ENCODE results near the gene FAM124A.
"Not testable (repeated sequence)": the region's sequence is repeated elsewhere in the genome, so short reads cannot be mapped to it uniquely, and the experiment has no call there.

Gene FAM124A

DNA sequence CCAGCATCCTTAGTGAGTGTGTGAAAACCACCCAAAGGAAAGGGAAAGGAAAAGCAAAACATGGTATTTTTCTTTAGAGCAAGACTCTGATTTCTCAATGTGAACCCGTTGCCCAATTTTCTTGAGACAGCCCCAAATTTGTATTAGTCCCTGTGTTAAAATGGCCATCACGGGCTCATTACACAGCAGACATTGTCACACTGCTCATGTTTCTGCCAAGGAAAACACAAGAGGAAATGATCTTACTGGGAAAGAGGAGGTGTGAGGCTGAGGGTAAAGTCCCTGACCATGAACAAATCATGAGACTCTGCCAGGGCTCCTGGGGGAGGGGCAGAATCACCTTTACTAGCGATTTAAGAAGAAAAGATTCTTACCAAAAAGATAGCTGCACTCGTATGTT, 54.4 kb downstream of the FAM124A start:
- ChIA-PET POLR2A (no interaction called here), CTCF (interaction anchor here (0.7 to 1.5 kb wide), 2 partner anchors 9 to 151 kb away, joined by 4 to 5 read pairs; no protein-coding TSS in a partner anchor)
- DNase-seq (ENCODE audit: extremely low spot score) = no peak
- TF ChIP-seq, protein P1, sequence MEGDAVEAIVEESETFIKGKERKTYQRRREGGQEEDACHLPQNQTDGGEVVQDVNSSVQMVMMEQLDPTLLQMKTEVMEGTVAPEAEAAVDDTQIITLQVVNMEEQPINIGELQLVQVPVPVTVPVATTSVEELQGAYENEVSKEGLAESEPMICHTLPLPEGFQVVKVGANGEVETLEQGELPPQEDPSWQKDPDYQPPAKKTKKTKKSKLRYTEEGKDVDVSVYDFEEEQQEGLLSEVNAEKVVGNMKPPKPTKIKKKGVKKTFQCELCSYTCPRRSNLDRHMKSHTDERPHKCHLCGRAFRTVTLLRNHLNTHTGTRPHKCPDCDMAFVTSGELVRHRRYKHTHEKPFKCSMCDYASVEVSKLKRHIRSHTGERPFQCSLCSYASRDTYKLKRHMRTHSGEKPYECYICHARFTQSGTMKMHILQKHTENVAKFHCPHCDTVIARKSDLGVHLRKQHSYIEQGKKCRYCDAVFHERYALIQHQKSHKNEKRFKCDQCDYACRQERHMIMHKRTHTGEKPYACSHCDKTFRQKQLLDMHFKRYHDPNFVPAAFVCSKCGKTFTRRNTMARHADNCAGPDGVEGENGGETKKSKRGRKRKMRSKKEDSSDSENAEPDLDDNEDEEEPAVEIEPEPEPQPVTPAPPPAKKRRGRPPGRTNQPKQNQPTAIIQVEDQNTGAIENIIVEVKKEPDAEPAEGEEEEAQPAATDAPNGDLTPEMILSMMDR (IDR thresholded peaks at IDR 0.05; ENCODE audit: control extremely low read depth, extremely low read depth, low read depth, missing control alignments) = no peak

DNA sequence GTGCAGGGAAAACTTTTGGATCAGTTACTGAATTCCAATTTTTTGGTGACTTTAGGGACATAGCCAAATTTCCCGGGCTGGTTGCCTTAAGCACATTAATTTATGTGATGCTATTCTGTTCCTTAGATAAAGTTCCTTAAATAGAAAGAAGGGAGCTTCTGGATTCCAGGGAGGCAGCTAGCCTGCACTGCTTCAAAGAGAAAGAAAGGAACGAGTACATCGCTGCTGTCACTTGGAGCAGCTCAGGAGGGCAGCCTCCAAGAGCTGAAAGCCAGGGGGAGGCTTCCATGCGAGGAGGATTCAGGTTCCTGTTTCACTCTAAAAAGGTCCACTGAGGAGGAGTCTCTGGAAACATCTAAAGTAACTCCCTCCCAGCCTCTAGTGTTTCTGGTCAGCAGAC, 55.7 kb downstream of the FAM124A start:
- ChIA-PET CTCF (interaction anchor here (1.0 to 1.5 kb wide), 3 partner anchors 9 to 153 kb away, joined by 3 to 10 read pairs (median 5); no protein-coding TSS in a partner anchor), POLR2A (no interaction called here)
- TF ChIP-seq, protein P1 (IDR thresholded peaks at IDR 0.05; ENCODE audit: control extremely low read depth, extremely low read depth, low read depth, missing control alignments) = no peak
- DNase-seq (ENCODE audit: extremely low spot score) = no peak

DNA sequence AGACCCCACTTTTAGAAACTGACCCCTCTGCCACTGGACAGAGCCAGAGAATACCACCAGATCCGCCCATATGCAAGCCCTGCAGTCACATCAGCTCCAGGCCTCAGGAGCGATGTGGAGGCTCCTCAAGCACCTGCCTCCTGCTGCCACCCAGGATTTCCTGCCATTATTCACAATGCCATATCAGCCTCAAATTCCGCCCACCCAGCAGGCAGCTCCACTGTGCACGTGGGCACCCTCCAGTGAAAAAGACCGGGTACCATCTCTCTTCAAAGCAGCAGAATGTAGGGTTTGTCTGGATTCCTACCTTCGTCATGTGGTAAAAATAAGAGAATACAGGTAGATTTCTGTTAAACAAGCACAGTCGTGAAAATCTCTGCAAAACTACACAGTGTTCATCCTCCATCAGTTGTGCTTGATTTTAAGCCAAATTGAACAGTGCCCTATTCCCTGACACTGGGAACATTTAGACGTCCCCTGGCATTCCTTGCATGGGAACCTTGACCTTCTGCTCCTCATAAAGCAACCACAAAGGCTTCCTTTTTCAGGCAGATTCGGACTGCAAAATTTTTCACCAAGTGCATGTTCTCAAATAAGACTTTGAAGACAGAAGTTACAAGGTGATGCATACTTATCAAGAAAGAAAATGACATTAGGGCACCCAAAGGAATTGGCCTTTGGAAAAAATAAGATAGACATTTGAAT, 56.4 kb downstream of the FAM124A start:
- ChIA-PET POLR2A (no interaction called here), CTCF (interaction anchor here (1.0 to 1.5 kb wide), 3 partner anchors 8 to 153 kb away, joined by 3 to 10 read pairs (median 5); no protein-coding TSS in a partner anchor)
- TF ChIP-seq, protein P1 (IDR thresholded peaks at IDR 0.05; ENCODE audit: control extremely low read depth, extremely low read depth, low read depth, missing control alignments) = no peak
- DNase-seq (ENCODE audit: extremely low spot score) = no peak

DNA sequence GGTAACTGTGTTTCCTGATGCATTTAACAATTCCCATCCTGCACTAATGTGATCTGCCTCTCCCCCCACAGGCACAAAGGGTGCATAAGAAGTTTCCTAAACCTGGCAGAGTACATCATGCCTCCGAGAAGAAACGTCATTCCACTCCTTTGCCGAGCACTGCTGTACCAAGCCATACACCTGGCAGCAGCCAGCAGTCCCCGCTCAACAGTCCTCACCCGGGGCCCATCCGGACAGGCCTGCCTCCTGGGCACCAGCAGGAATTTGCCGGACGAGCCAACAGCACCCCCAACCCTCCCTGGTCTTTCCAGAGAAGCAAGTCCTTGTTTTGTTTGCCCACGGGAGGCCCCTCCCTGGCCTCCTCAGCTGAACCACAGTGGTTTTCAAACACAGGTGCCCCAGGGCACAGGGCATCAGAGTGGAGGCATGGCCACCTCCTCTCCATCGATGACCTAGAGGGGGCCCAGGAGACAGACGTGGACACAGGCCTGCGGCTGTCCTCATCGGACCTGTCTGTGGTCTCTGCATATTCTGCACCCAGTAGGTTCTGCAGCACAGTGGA, 58.3 kb downstream of the FAM124A start:
- TF ChIP-seq, protein P1 (IDR thresholded peaks at IDR 0.05; ENCODE audit: control extremely low read depth, extremely low read depth, low read depth, missing control alignments) = no peak
- CTCF ChIA-PET = no interaction called here
- no peak for DNase-seq (ENCODE audit: extremely low spot score)
- POLR2A ChIA-PET = no interaction called here

DNA sequence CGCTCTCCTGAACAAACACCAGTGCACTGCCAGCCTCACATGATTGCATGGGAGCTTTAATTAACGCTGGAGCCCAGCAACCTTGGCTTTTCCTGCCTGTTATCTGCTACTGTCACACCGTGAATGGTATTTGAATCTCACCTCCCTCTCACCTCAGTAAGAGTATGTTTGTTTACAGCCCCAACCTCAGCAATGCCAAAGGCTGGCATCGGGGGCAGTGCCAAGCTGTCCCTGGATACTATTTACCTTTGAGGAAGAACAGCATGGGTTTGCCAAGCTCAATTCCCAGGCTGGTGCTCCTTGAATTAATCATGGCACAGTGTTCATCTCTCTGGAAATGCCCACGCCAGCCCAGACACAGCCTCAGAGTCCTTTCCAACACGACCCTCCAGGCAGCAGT, 60.1 kb downstream of the FAM124A start:
- no peak for DNase-seq (ENCODE audit: extremely low spot score)
- CTCF ChIA-PET = interaction anchor here (1.2 to 2.5 kb wide), 3 partner anchors 18 to 158 kb away, joined by 3 to 19 read pairs (median 3); no protein-coding TSS in a partner anchor
- POLR2A ChIA-PET = no interaction called here
- TF ChIP-seq, protein P1 (IDR thresholded peaks at IDR 0.05; ENCODE audit: control extremely low read depth, extremely low read depth, low read depth, missing control alignments) = no peak

DNA sequence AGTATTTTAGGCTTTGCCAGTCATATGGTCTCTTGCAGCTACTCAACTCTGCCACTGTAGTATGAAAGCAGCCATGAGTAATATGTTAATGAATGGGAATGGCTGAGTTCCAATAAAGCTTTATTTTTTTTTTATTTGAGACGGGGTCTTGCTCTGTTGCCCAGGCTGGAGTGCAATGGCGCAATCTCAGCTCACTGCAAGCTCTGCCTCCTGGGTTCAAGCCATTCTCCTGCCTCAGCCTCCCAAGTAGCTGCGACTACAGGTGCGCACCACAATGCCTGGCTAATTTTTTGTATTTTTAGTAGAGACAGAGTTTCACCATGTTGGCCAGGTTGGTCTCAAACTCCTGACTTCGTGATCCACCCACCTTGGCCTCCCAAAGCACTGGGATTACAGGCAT, 60.7 kb downstream of the FAM124A start:
- POLR2A ChIA-PET; DNase-seq (ENCODE audit: extremely low spot score): not testable (repeated sequence)
- CTCF ChIA-PET = interaction anchor here (1.2 to 2.5 kb wide), 4 partner anchors 17 to 532 kb away, joined by 3 to 19 read pairs (median 4); no protein-coding TSS in a partner anchor

DNA sequence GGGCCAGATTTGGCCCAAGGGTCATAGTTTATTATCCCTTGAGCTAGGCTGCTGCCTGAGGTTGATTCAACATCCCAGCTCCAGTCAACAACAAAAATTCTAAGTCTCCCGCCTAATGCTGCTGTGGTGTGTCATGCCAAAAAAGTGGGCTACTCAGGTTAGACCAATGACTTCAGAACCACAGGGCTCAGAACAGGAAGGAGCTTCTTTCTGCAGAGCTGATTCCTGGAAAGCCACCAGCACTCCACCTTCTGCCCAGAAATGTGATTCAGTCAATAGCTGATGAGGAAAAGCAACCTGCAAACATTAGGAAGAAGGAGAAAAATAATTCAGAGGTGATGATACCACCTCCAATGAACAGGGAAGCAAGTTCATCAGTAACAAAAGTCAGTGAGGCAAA, 61.2 kb downstream of the FAM124A start:
- TF ChIP-seq, protein P1 (IDR thresholded peaks at IDR 0.05; ENCODE audit: control extremely low read depth, extremely low read depth, low read depth, missing control alignments) = no peak
- ChIA-PET POLR2A (no interaction called here), CTCF (interaction anchor here (1.2 to 2.5 kb wide), 4 partner anchors 17 to 532 kb away, joined by 3 to 19 read pairs (median 4); no protein-coding TSS in a partner anchor)
- DNase-seq (ENCODE audit: extremely low spot score) = no peak
